Measurements from ENCODE around the gene LRRC37A.
"Not testable (repeated sequence)": the region's sequence is repeated elsewhere in the genome, so short reads cannot be mapped to it uniquely, and the experiment has no call there.

Gene LRRC37A

DNA sequence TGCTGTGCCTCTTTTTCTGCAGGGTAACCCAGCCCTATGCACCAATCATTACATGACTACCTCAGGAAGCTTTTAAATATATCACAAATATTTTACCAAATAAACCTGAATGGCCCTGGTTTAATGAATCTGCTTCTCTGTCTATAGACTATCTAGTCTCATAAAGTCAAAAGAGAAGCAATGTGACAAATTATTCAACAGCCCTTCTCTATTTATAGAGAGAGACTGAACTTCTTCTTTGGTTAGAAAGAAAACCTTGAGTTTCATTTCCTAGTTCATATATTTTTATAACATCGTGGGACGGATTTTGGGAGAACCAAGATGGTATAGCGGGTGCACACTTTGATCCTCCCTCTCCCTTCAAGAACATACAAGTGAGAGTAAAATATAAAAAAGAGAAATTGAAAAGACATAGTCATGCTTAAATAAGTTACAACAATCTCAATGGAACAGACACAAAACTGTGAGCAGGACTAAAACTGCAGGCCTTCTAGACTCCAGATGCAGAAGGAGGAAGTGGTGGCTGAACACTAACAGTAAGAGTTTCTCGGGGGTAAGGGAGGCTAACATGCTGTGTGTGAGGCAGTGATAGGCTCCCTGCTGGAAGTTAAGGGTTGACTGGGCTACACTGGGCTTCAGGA is 3.9 kb upstream of the LRRC37A start:
- not testable (repeated sequence) for DNase-seq

DNA sequence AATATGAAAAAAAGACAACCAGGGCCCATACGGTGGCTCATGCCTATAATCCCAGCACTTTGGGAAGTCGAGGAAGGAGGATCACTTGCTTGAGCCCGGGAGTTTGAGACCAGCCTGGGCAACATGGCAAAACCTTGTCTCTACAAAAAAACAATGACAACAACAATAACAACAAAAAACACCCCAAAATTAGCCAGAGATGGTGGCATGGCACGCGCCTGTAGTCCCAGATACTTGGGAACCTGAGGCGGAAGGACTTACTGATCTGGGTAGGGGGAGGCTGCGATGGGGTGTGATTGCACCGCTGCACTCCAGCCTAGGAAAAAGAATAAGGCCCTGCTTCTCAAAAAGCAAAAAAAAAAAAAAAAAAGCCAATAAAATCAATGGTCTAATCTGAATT is 3.3 kb upstream of the LRRC37A start:
- DNase-seq: not testable (repeated sequence)

DNA sequence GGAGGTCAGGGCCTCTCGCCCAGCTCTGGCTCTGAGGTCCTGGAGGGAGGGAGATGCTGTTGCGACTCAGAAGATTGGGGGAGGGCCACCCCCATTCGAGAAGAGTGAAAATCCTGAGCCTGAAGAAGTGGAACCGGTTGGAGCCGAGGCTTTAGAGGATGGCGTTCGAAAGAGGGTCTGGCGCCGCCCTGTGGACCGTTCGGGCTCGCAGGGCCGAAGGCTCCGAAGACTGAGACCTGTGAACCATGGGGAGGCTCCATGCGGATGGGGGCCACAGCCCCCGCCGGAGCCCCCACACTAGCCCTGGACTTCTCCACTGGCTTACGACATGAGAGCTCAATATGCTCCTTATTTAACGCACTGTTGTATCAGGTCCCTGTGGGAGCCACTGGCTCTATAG is 46.3 kb downstream of the LRRC37A start:
- not testable (repeated sequence) for DNase-seq

DNA sequence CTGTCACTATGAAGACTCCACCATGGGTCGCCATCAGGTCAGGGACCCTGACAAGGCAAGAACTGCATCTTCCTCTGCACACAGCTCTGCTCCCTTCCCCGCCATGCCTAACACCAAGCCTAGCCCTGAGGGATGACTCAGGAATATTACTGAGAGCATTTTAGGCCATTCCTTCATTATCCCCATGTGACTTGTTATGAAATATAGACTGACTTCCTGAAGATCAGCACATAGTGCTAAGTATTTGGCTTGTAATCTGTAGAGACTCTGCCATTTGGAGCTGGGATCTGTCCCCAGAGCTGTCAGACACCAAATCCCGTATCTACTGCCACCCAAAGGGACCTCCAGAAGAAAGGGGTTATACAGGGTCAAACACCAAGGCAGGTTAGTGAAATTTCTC is 47.2 kb downstream of the LRRC37A start:
- not testable (repeated sequence) for DNase-seq

DNA sequence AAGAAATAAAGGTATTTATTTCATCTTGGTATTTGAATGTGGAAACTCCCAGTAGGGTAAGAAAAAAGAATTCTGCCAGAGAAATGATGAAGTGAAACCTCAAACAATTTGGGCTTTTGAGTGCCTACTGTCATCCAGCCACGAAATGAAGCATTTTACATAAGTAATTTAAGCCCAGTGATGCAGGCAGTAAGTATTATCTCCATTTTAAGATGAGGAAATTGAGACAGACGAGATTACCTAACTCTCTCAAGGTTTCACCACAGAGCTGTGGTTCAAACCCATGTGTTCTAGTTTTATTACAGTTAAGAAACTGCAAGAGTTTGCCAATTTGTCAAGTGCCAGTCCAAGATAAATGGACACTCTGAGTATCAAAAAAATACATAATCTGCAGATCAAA is 53.4 kb downstream of the LRRC37A start:
- not testable (repeated sequence) for DNase-seq

DNA sequence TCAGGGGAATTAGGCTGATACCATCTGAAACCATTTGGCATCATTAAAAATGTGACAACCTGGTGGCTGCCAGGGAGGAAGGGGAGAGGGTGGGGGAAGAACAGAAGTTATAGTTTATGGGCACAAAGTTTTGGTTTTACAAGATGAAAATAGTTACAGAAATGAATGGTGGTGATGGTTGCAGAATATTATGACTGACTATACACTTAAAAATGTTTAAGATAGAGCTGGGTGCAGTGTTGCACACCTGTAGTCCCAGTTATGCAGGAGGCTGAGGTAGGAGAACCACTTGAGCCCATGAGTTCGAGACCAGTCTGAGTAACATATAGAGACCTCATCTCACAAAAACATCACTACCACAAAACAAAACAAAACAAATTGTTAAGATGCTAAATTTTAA is 54.1 kb downstream of the LRRC37A start:
- DNase-seq: not testable (repeated sequence)

DNA sequence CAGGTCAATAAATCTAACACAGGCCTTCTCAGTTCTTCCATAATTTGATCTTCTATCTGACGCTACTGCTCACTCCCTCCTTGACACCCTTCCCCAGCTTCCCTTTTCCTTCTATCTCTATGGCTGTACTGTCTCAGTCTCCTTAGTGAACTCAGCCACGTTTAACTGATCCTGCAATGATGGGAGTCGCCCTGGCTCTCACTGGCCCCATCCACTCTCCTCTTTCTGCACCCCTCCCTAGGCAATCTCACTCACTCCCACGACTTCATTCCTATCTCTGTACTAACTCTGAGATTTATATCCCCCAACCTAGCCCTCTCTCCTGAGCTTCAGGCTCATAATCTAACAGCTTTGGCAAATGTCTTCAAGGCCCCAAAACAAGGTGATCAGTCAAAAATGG is 58.9 kb downstream of the LRRC37A start:
- not testable (repeated sequence) for DNase-seq

DNA sequence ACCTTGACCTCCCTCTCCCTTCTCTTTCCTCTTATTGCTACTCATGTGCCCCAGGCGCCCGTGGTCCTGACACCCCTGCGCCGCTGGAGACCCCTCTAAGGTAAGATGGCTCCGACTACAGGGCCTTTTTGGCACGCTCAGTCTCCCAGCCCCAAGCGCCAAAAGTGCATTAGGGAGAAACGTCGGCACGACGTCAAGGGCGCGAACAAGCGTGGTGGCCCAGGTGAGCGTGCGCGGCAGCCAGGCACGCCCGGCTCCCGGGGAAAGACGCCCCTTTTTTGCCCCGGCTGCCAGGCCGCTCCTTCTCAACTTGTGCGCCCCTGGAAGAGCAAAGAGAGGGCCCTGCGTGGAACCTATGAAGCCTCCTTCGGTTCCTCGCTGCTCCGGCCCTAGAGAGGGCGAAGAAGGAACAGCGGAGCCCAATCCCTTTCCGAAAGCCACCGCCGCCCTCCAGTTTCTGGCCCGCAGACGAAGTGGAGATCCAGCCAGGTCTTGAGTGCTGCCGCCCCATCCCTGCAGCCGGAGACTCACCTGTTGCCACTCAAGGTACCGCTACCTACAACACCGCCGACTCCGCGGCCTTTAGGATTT is 66.3 kb downstream of the LRRC37A start:
- DNase-seq: not testable (repeated sequence)

DNA sequence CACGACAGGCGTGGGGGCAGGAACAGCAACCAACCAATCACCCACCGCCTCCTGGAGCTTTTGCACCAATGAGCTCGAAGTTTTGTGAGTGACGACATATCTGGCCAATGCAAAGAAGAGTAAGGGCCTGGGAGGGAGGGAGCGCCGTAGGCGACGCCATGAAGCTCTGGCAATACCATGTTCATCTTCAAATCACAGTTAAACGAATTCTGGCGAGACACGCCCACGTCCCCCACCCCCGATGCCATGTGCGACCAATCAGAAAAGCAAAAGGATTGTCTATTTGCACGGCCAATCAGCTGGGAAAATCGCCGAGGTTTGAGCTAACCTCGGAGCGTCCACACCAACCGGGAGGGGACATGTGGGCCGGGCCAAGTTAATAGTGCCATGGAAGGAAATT is 66.8 kb downstream of the LRRC37A start, which contains the start of gene ARL17B:
Gene ARL17B (minus strand): TSS at position 12 of the 400 bp plus-strand sequence. CDS start 3,369 bp downstream, outside the sequence.
- DNase-seq: not testable (repeated sequence)

DNA sequence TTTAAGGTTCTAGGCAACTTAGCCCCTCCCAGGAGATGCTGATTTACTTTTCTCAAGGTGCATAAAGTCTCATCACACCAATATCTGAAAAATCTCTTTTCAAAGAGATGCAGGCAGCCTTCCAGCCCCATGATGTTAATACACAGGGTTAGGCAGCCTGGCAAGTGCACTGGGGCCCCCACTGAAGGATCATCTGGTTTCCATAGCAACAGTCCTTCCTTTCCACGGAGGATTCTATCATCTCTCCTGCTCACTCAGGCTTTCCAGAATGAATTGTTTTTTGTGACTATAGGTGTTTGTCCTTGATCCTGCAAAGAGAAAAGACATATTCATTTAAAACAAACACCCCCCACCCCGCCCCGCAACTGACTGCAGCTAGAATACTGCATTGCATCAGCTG is 72.6 kb downstream of the LRRC37A start:
- not testable (repeated sequence) for DNase-seq

DNA sequence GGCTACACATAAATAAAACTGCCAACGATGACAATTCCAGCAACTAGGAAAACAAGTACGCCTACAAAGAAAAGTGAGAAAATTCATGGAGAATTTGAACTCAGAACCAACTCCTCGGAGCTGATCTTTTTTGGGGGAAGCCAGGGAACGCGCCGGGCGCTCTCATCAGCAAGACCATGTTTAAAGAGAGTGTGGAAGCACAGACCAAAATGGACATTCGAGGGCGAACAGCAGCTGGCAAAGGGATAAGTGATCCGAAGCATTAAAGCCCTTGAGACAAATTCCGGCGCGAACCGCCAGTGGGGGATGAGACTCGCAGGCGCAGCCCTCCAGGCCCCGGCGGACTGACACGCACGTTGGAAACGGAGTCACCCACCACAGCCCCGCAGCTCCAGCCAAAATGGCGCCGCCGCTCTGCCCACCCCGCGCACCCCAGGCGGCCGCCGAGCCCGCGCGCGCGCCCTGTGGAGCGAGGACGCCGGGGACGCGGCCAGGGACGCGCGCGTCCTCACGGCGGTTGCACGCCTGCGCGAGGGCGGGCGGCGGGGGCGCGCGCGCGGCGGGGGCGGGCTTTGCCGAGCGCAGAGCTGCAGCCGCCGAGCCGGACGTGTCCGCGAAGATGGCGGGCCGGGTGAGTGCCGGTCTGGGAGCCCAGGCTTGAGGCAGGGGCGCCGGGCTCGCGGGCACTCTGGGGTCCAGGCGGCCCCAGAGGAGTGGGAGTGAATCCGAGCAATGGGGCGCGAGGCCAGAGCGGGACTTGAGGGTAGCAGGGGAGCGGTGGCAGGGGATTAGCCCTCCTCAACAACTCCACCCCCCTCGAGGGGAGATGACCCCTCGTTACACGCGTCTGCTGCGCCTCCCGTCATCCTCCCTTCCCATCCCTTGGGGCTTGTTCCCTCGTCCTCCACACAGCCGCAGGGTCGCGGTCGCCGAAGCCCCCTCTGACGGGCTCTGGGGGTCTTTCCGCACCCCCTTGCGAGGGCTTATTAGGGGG is 77.6 kb downstream of the LRRC37A start:
- not testable (repeated sequence) for DNase-seq

DNA sequence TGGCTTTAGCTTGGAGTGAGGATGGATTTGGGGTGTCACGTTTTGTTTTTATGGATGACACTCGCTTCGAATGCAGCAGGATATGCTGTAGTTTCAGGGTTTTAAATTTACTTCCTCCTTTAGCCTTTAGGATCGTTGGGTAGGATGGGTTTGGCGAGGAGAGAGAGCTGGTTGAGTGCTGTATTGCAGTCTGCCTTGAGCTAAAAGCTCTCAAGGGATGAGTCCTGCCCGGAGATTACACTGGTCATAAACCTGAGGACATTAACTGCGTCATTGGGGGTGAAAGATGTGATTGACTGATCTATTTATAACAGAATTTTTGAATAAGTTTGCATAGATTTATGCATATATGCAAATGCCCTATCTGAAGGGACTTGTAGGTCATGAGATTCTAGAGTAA is 78.5 kb downstream of the LRRC37A start:
- DNase-seq: not testable (repeated sequence)

DNA sequence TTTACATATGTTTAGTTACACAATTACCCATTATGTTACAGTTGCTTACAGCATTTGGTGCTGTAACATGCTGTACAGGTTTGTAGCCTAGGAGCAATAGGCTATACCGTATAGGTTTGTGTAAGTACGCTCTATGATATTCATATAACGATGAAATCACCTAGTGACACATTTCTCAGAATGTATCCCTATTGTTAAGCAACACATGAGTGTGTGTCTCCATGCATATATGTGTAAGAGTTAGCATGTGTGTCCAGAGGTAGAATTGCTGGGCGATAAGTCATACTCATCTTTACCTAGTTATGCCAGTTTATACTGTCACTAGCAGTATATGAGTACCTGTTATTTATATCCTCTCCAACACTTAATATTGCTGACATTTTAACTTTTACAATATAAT is 88.2 kb downstream of the LRRC37A start:
- not testable (repeated sequence) for DNase-seq

DNA sequence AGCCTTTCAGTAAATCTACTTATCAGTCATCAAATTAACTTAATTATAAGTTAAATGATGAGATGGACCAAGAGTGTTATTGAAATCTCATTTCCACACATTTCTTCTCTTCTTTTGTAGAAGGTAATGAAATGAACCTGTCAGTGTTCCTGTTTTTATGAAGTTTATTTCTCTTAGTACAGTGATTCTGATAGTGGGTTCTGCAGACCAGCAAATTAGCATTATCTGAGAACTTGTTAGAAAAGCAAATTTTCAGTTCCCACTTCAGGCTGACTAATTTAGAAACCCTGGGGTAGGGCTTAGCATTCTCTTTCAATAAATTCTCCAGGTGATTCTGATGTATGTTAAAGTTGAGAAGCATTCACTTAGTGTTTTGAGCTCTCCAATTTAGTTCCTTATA is 90.6 kb downstream of the LRRC37A start:
- not testable (repeated sequence) for DNase-seq

Measured in NCI-H2029 (cell line).